GM12892 (cell line): ENCODE data around the gene GAL3ST3.
A peak's percentile ranks its signal among the peaks of the same experiment; 100 is the strongest.

Experiments used
- POLR2A ChIP-seq: IDR thresholded peaks from 2 replicates; pipeline ENCODE4 v1.6.1; 2011; ENCODE audit warnings: low read depth, low read length, control low read depth
- POLR2AphosphoS5 ChIP-seq: IDR thresholded peaks from 2 replicates; pipeline ENCODE4 v1.6.1; 2011; ENCODE audit warnings: low read depth, low read length, control low read depth
- TAF1 ChIP-seq: IDR thresholded peaks from 2 replicates; pipeline ENCODE4 v1.6.1; 2011; ENCODE audit warnings: low read depth, mild to moderate bottlenecking, control low read depth, low read length, borderline replicate concordance

- TF ChIP-seq POLR2A = 0 out of 2 replicates have a peak, but pooled peaks have one; percentile 24
- peak; percentile 39; the same call in 1 of the 2 replicates for TF ChIP-seq POLR2AphosphoS5
- no peak for TF ChIP-seq TAF1
These were observed 51.7 kb downstream of the GAL3ST3 start for GRCh38 chr11:65997286-65997685.
